ENCODE data around the gene DGCR6L. TPM values are rescaled to one million over a fixed set of nuclear protein-coding genes. Genes with fewer than 3 reads are reported as not detected.
"Not testable (repeated sequence)": the region's sequence is repeated elsewhere in the genome, so short reads cannot be mapped to it uniquely, and the experiment has no call there.

DGCR6L gene
- total RNA-seq, 1 donor from 2014 or later = 34.8 TPM

- ATAC-seq = no peak
Observed at GRCh38 chr22:20324139-20324516, 4.3 kb upstream of the DGCR6L start.

- not testable (repeated sequence) for ATAC-seq
Observed at GRCh38 chr22:20321552-20322211, 1.8 kb upstream of the DGCR6L start.

- peak; percentile 1 for ATAC-seq
Observed at GRCh38 chr22:20320659-20321551, 1.0 kb upstream of the DGCR6L start.

- ATAC-seq = peak; percentile 2
Observed at GRCh38 chr22:20319041-20319744, 667 bp downstream of the DGCR6L start.

- not testable (repeated sequence) for ATAC-seq
Observed at GRCh38 chr22:20318043-20318688, 1.7 kb downstream of the DGCR6L start.

GRCh38 chr22:20317402-20318042, 2.3 kb downstream of the DGCR6L start:
- not testable (repeated sequence) for ATAC-seq

GRCh38 chr22:20316844-20317401, 2.9 kb downstream of the DGCR6L start:
- no peak for ATAC-seq

- no peak for ATAC-seq
Observed at GRCh38 chr22:20316217-20316843, 3.5 kb downstream of the DGCR6L start.

- ATAC-seq = no peak
Observed at GRCh38 chr22:20315337-20316216, 4.3 kb downstream of the DGCR6L start.

GRCh38 chr22:20314741-20315336, 5.0 kb downstream of the DGCR6L start:
- not testable (repeated sequence) for ATAC-seq

GRCh38 chr22:20314206-20314605, 5.7 kb downstream of the DGCR6L start:
- not testable (repeated sequence) for ATAC-seq

GRCh38 chr22:20313306-20314077, 6.4 kb downstream of the DGCR6L start:
- peak; percentile 6 for ATAC-seq

- no peak for ATAC-seq
Observed at GRCh38 chr22:20312396-20313191, 7.3 kb downstream of the DGCR6L start.

- not testable (repeated sequence) for ATAC-seq
Observed at GRCh38 chr22:20311249-20312062, 8.4 kb downstream of the DGCR6L start.

- ATAC-seq = not testable (repeated sequence)
Observed at GRCh38 chr22:20310773-20311172, 9.1 kb downstream of the DGCR6L start.

GRCh38 chr22:20310180-20310579, 9.7 kb downstream of the DGCR6L start:
- not testable (repeated sequence) for ATAC-seq
